Neuron (in vitro differentiated cells): Measurements from ENCODE around the gene DNAH3.
"Not testable (repeated sequence)": the region's sequence is repeated elsewhere in the genome, so short reads cannot be mapped to it uniquely, and the experiment has no call there.

ENCODE experiments used
- H2AFZ ChIP-seq: one replicate; pipeline ENCODE4 v1.6.1; 2013; ENCODE audit warnings: low read depth, mild to moderate bottlenecking, inconsistent platforms, low read length, moderate library complexity
- H3K27me3 ChIP-seq: one replicate; pipeline ENCODE4 v1.6.1; 2013; ENCODE audit warnings: low read length; ENCODE audit not compliant: insufficient read depth
- H3K36me3 ChIP-seq: one replicate; pipeline ENCODE4 v1.6.1; 2013; ENCODE audit warnings: low read length; ENCODE audit not compliant: insufficient read depth
- H3K4me1 ChIP-seq: one replicate; pipeline ENCODE4 v1.6.1; 2013; ENCODE audit warnings: low read length; ENCODE audit not compliant: insufficient read depth
- H3K4me3 ChIP-seq: 2 replicates; pipeline ENCODE4 v1.5.1; 2013; ENCODE audit warnings: mild to moderate bottlenecking, low read length, moderate library complexity
- H3K9me3 ChIP-seq: one replicate; pipeline ENCODE4 v1.6.1; 2013; ENCODE audit warnings: low read length

Gene DNAH3

DNA sequence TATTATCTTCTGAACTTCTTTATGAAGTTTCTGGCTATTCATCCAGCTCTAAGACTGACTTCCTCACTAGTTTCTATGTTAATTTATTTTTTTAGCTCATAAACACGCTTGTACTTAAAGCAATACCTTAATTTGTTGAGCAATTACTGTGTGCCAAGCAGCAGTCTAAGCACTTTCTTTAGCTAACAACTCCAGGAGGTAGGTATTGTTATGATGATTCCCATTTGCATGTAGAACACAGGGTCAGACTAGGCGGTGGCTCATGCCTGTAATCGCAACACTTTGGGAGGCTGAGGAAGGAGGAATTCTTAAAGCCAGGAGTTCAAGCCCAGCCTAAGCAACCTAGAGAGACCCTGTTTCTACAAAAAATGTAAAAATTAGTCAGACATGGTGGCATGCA lies 19.8 kb downstream of the DNAH3 start:
- H3K36me3 ChIP-seq = no peaks in the 10 kb centered on the region
- H3K4me3 ChIP-seq = no peak overlapping the region
- H3K27me3 ChIP-seq = no peaks in the 10 kb centered on the region
- no peak overlapping the region for H2AFZ ChIP-seq
- H3K9me3 ChIP-seq = no peaks in the 10 kb centered on the region
- H3K4me1 ChIP-seq = no peaks in the 10 kb centered on the region

DNA sequence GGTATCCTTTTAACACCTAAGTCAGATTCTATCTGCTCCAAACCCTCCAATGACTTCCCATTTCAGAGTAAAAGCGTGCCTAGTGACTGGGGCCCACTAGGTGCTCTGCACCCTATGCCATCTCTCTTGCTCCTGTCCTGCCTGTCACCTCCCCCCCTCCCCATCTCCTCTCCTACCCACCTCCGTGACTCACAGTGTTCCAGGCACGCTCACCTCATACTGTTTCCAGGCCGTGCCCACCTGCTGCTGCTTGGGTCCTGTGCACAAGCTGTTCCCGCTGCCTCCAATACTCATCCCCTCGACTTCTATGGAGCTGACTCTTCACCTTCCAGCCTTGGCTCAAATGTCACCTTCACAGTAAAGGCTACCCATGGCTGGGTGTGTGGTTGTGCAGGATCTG lies 21.7 kb downstream of the DNAH3 start:
- no peak overlapping the region for H2AFZ ChIP-seq
- H3K27me3 ChIP-seq = no peaks in the 10 kb centered on the region
- no peak overlapping the region for H3K4me3 ChIP-seq
- no peaks in the 10 kb centered on the region for H3K4me1 ChIP-seq
- no peaks in the 10 kb centered on the region for H3K9me3 ChIP-seq
- no peaks in the 10 kb centered on the region for H3K36me3 ChIP-seq

GRCh38 chr16:21126518-21126917 lies 24.1 kb downstream of the DNAH3 start:
- Histone ChIP-seq H3K4me3 (no peak overlapping the region), H3K27me3 (no peaks in the 10 kb centered on the region), H3K9me3 (no peaks in the 10 kb centered on the region), H3K4me1 (no peaks in the 10 kb centered on the region), H2AFZ (no peak overlapping the region), H3K36me3 (no peaks in the 10 kb centered on the region)

DNA sequence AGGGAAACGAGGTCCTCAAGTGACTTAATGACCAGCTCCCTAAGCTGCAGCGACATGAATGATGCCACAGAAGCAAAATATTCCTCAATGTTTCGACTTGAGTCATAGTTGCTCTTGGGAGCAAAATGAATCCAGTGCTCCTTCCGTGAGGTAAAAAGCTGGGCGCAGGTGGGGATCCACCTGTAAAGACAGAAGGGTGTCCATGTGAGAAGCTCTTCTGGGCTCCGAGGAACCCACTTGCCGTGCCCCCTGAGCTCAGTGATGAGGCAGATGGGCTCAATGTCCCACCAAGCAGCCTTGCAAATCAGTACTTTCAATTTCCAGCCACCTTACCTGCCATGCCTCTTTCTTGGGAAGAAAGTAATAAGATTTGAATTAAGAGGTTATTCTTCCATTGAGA lies 25.5 kb downstream of the DNAH3 start:
- Histone ChIP-seq H3K9me3 (no peaks in the 10 kb centered on the region), H2AFZ (no peak overlapping the region), H3K36me3 (no peaks in the 10 kb centered on the region), H3K27me3 (no peaks in the 10 kb centered on the region), H3K4me3 (no peak overlapping the region), H3K4me1 (no peaks in the 10 kb centered on the region)

DNA sequence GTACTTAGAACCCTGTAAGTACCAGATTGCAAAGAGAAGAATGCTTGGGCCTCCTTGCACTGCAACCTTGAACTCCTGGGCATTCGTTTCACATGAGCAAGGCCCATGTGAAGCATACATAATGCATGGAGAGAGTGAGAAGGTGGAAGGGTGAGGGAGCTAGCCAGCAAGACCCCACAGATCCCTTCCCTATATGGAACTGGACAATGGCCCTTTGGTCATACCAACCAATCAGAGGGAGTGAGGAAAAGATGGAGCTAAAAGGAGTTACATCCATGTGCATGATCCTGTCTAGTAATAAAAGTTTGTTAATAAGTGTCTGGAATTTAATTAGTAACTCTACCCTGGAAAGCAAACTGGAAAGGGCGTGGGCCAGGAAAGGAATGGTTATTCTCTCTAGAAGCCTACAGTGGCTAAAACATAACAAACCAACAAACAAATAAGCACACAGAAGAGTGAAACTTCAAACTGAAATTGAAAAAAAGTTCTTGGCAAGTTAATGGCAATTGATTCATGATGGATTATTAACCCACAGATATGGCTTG lies 29.6 kb downstream of the DNAH3 start:
- H3K36me3 ChIP-seq = no peaks in the 10 kb centered on the region
- H3K4me3 ChIP-seq = no peak overlapping the region
- H2AFZ ChIP-seq = no peak overlapping the region
- no peaks in the 10 kb centered on the region for H3K4me1 ChIP-seq
- no peaks in the 10 kb centered on the region for H3K9me3 ChIP-seq
- H3K27me3 ChIP-seq = no peaks in the 10 kb centered on the region

DNA sequence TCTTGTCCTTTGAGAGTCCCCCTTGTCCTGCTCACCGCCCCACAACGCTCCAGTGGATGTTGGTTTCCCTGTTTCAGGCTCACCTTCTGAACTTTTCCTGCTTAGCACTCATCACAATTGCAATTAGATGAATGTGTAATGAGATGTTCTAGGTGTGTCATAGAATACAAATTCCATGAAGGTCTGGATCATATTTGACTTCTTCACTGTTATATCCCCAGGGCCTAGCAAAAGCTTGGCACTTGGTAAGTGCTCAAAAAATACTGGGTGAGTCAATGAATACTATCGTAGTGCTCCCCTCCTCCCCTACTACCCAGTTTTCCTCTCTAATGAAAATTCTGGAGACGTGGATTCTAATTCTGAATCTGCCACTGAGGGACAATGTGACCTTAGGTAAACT lies 33.1 kb downstream of the DNAH3 start:
- Histone ChIP-seq H3K36me3 (no peaks in the 10 kb centered on the region), H2AFZ (no peak overlapping the region), H3K4me1 (no peaks in the 10 kb centered on the region), H3K4me3 (no peak overlapping the region), H3K9me3 (no peaks in the 10 kb centered on the region), H3K27me3 (no peaks in the 10 kb centered on the region)

- Histone ChIP-seq H3K27me3 (no peaks in the 10 kb centered on the region), H3K4me1 (no peaks in the 10 kb centered on the region), H2AFZ (no peak overlapping the region), H3K9me3 (no peaks in the 10 kb centered on the region), H3K4me3 (peak overlapping the region; percentile 19), H3K36me3 (no peaks in the 10 kb centered on the region)
Measured at GRCh38 chr16:21116148-21116693, 34.4 kb downstream of the DNAH3 start.

GRCh38 chr16:21115551-21115950 lies 35.1 kb downstream of the DNAH3 start:
- not testable (repeated sequence) for H3K4me1 ChIP-seq, H3K9me3 ChIP-seq, H3K27me3 ChIP-seq, H3K4me3 ChIP-seq, H3K36me3 ChIP-seq, H2AFZ ChIP-seq

DNA sequence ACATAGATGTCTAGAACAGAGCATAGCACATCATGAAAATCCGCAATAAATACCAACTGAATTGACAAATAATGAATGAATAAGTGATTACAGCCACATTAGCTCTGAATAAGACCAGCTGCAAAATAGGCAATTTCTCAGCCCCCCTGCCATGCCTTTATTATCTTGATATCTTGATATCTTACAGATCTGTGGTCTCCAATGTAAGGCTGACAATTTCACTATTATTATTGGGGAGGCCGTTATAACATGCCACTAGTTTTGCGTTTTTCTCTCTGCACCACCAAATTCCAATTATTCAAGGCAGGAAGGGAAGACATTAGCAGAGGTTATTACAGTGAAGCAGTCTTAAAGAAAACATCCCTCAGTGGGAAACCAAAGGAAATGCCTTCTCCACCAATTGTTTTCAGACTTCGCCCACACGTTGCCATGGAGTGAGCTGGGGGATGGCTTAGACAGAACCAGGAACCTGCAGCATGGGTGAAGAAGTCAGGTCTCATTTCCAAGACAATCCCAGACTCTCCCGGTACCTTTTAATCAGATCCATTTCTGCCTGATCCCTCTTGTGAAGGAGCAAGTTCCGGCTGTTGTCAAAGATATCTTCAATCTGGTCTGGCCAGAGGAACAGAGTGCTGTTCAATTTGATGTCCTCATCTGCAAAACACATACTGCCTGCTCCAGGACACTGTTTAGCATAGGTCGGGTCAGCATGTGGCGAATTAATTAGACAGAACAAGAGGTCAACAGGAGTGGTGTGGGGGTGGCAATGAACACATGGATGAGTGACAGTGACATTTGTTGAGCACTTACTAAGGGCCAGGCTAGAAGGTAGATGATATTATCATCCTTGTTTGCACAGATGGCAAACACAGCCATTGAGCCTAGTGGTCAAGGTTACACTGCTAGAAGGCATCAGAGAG lies 46.4 kb downstream of the DNAH3 start:
- peaks cover 13% of the 10 kb centered on the region for H3K4me1 ChIP-seq
- H2AFZ ChIP-seq = no peak overlapping the region
- no peaks in the 10 kb centered on the region for H3K9me3 ChIP-seq
- H3K27me3 ChIP-seq = no peaks in the 10 kb centered on the region
- H3K36me3 ChIP-seq = no peaks in the 10 kb centered on the region
- H3K4me3 ChIP-seq = no peak overlapping the region

DNA sequence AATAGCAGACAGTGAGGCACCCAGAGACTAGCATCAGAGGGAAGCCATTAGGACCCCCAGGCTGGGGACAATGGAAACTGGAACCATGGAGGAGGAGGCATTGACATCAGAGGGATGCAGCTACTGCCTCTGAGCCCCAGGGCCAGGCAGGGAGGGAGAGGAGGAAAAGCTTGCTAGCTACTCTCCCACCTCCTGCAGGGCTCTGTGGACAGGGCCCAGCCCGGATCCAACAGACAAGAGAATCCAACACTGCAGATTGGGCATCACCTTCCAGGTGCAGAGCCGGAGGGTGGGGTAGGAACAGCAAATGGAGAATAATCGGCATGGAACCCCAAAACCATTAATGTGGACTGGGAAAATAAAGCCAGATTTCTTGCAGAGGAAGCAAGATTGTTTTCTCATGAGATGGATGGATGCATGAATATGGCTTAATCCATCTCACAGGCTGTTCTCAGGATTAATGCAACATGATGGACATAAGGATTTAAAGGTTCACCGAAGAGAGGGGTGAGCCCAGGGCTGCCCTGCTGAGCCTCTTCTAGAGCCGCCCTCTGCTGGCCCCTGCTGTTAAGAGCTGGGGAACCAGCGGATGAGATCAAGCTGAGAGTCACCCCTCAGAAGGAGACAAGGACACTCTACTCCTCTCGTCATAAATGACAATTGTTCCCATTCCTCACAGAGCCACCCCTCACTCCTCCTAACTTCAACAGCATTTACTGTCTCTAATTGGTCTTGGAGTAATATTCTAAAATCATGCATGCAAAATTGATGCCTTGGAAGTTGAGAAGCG lies 48.8 kb downstream of the DNAH3 start:
- Histone ChIP-seq H2AFZ (no peak overlapping the region), H3K9me3 (no peaks in the 10 kb centered on the region), H3K4me3 (no peak overlapping the region), H3K4me1 (peaks cover 13% of the 10 kb centered on the region), H3K36me3 (no peaks in the 10 kb centered on the region), H3K27me3 (no peaks in the 10 kb centered on the region)

DNA sequence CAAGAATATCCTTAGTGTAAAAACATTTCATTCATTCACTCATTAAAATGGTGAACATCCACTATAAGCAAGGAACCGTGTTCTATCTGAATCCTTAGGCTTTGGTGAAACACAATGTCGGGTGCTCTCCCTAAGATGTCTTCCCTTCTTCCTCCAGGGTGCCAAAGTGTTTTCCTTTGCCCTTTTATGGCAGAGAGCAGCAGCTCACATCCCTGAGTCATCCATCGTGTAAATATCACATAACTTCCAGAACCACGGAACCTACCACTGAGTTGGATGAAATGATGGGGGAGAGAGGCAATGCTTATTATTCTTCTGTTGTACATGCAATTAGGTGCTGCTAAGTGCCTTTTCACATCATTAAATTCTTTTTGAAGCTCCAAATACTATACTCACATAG lies 50.2 kb downstream of the DNAH3 start:
- Histone ChIP-seq H2AFZ (no peak overlapping the region), H3K9me3 (no peaks in the 10 kb centered on the region), H3K36me3 (no peaks in the 10 kb centered on the region), H3K4me3 (no peak overlapping the region), H3K4me1 (peaks cover 13% of the 10 kb centered on the region), H3K27me3 (no peaks in the 10 kb centered on the region)

DNA sequence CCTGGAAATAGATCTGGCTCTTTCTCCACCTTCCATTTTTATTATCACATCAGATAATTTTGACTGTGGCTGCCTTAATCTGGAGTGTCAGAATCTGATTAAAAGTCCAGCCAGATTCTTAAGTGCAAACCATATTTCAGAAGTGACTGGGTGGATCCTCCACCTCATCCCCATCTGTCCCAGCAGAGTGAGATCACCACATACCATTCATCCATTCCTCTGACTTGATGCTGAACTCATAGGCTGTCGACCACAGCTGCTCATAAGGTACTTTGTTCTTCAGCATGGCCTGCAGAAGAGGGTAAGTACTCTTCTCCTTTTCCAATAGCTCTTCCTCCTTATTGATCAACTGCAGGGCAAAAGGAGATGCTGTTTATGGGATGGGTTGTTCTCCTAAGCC lies 53.5 kb downstream of the DNAH3 start:
- H3K4me1 ChIP-seq = no peaks in the 10 kb centered on the region
- no peaks in the 10 kb centered on the region for H3K36me3 ChIP-seq
- no peaks in the 10 kb centered on the region for H3K9me3 ChIP-seq

GRCh38 chr16:21094719-21095118 lies 55.9 kb downstream of the DNAH3 start:
- not testable (repeated sequence) for H3K27me3 ChIP-seq

More for the DNA sequence above, 53.5 kb downstream of the DNAH3 start:
- Histone ChIP-seq H3K4me3 (no peak overlapping the region), H2AFZ (no peak overlapping the region), H3K27me3 (no peaks in the 10 kb centered on the region)

More at GRCh38 chr16:21094719-21095118, 55.9 kb downstream of the DNAH3 start:
- not testable (repeated sequence) for H3K9me3 ChIP-seq, H3K36me3 ChIP-seq, H2AFZ ChIP-seq, H3K4me1 ChIP-seq, H3K4me3 ChIP-seq
